NCI-H446 treated with DMSO at 0.1 percent for 48 hours (cell line): Measurements from ENCODE around the gene KLK10.
"Not testable (repeated sequence)": the region's sequence is repeated elsewhere in the genome, so short reads cannot be mapped to it uniquely, and the experiment has no call there.

Experiments
- DNase-seq: peaks from one replicate; lab custom pipeline; 2025; lab: John Stamatoyannopoulos, UW

KLK10 gene

DNA sequence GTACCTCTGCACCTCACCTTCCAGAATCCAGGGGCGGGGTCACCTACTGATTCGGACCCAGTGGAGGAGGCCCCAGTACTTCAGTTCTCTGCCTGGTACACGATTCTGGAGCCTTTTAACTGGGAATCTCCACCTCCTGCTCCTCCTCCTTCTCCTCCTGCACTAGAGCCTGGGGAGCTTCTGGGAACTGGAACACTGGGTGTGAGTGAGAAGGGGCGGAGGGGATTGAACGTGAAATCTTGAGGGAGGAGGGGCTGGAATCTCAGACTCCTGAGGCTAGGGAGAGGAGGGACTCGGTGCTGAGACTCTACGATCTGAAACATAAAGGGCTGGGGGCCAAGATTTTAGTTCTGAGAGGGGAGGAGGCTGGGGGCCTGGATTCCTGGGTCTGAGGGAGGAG is 18.0 kb downstream of the KLK10 start, which contains the start of gene KLK8:
Gene KLK8 (minus strand): TSS at position 90 of the 400 bp plus-strand sequence. CDS start 437 bp downstream, outside the sequence.
- DNase-seq: no peak

DNA sequence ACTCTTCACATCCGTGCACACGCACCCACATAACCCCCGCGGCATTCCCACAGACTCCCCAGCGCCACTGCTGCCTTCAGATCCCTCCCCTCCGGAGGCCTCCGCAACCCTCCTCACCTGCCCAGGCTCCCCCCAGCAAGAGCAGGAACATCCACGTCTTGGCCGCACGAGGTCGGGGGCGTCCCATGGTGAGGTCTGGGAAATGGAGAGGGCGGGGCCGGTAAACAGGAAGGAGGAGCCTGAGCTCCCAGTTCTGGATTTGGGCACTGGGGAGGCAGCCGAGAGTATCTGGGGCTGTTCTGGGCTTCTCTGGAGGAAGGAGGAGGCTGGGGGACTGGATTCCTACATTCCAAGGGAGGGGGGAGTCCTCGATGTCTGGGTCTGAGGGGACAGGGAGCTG is 18.5 kb downstream of the KLK10 start:
- DNase-seq: no peak

DNA sequence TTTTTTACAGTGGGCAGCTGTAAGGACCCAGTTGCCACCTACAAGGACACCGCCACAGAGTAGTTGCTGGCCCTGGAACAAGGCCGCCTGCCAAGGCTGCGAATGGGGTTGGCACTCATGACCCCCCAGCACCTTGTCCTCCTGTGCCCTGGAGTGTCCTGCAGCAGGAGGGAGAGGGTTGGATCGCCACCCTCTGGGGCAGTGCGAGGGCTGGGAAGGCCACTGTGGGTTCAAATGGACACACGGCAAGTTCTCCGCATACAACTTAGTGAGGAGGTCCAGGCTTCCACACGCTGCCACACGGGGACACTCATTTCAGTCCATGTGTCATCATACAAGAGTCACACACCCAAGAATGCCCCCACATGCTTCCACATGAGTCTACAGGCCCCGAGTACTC is 19.1 kb downstream of the KLK10 start:
- DNase-seq: no peak

DNA sequence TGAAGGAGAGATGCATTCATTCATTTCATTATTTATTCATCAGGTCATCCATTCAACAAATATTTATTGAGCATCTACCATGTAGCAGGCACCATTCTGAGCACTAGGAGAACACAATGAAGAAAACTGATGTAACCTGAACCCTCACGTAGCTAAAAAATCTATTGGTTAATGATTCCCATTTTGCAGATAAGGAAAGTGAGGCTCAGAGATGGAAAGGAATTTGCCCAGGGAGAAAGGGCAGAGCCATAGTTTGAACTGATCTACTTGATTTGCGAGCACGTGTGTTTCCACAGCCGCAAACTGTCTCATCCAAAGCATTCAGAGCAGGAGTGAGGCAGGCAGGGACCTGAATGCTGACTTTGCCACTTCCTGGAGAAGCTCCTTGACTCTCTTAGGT is 20.8 kb downstream of the KLK10 start:
- DNase-seq: no peak

GRCh38 chr19:50998061-50998460 is 21.4 kb downstream of the KLK10 start:
- DNase-seq: no peak

- no peak for DNase-seq
These were observed 25.4 kb downstream of the KLK10 start for GRCh38 chr19:50994129-50994528.

DNA sequence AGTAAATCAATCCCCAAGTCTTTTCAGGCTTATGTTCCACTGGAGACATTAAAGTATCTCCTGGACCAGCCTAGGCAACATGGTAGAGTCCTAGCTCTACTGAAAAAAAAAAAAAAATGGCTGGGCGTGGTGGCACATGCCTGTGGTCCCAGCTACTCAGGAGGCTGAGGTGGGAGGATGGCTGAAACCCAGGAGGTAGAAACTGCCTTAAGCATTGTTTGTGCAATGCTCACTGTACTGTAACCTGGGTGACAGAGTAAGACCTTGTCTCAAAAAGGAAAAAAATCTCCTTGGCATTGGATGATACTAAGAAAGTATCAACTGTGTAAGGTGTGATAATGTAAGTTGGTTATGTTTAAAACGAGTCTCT is 26.9 kb downstream of the KLK10 start:
- no peak for DNase-seq

DNA sequence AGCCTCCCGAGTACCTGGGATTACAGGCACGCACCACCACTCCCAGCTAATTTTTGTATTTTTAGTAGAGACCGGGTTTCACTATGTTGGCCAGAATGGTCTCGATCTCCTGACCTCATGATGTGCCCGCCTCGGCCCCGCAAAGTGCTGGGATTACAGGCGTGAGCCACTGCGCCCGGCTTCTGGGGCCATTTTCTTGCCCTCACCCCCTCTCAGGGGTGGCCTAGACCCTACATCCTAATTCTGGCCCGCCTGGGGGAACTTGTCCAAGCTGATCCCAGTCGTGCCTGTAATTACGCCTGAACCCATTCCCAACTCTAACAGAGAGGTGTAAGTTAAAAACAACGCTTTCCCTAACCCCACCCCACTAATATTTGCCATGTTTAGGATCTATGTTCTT is 35.1 kb downstream of the KLK10 start:
- DNase-seq: not testable (repeated sequence)

GRCh38 chr19:50983625-50984292 is 35.8 kb downstream of the KLK10 start, which contains the start of gene KLK7:
Gene KLK7 (minus strand): TSS chr19:50983917. CDS start chr19:50982399, 1,518 bp downstream.
- no peak for DNase-seq

GRCh38 chr19:50982186-50982585 is 37.3 kb downstream of the KLK10 start:
- no peak for DNase-seq

DNA sequence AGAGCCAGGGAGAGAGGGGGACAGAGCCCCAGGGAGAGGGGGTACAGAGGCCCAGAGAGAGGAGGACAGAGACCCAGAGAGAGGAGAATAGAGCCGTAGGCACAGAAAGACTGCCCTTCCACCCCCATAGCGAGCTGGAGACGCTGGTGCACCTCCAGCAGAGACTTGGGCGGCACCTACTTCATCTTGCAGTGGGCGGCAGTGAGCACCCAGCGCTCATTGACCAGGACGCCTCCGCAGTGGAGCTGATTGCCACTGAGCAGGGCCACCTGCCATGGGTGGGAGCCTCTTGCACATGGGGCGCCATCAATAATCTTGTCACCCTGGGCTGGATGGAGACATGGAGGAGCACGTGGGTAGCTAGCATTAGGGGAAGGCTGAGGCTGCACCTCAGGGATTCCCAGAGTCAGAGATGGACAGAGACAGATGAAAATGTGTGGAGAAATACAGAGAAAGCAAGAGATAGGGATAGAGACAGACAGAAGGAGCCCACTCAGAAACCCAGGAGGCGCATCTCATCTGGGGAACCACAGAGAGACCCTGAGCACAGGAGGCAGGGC is 37.8 kb downstream of the KLK10 start:
- no peak for DNase-seq

DNA sequence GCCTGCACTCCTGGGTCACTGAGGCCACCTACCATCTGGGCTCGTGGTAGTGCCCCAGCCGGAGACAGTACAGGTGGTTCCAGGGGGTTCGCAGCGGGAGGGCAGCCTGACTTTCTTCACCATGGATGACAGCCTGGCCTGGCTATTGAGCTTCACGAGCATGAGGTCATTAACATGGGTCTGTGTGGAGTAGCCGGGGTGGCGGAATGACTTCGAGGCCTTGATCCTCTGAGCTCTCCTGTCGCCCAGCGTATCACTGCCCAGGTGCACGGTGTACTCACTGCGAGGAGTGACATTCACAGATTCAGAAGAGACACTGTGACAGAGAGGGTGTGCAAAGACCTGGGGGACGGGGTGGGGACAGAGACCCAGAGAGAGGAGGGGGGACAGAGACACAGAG is 39.3 kb downstream of the KLK10 start:
- DNase-seq: no peak

GRCh38 chr19:50979758-50980157 is 39.8 kb downstream of the KLK10 start:
- no peak for DNase-seq

- no peak for DNase-seq
These were observed 40.6 kb downstream of the KLK10 start for GRCh38 chr19:50978772-50979390.

- no peak for DNase-seq
These were observed 41.9 kb downstream of the KLK10 start for GRCh38 chr19:50977626-50978025.

DNA sequence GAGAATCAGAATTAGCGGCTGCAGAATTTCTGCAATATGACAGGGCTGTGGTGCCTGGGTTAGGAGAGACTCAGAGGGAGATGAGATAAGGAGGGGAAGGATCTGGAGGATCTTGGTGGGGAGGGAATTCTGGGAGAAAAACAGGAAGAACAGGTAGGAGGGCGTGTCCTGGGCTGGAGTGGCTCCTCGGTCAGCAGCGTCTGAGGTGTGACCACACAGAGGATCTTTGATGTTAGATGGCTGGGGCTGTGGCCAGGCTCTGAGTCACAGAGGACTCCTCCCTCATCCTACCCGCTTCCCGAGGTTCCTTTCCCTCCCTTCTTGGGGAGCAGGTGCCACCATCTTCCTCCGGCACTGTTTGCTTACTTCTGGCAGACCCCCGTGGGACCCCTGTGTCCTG is 43.7 kb downstream of the KLK10 start:
- DNase-seq: no peak

DNA sequence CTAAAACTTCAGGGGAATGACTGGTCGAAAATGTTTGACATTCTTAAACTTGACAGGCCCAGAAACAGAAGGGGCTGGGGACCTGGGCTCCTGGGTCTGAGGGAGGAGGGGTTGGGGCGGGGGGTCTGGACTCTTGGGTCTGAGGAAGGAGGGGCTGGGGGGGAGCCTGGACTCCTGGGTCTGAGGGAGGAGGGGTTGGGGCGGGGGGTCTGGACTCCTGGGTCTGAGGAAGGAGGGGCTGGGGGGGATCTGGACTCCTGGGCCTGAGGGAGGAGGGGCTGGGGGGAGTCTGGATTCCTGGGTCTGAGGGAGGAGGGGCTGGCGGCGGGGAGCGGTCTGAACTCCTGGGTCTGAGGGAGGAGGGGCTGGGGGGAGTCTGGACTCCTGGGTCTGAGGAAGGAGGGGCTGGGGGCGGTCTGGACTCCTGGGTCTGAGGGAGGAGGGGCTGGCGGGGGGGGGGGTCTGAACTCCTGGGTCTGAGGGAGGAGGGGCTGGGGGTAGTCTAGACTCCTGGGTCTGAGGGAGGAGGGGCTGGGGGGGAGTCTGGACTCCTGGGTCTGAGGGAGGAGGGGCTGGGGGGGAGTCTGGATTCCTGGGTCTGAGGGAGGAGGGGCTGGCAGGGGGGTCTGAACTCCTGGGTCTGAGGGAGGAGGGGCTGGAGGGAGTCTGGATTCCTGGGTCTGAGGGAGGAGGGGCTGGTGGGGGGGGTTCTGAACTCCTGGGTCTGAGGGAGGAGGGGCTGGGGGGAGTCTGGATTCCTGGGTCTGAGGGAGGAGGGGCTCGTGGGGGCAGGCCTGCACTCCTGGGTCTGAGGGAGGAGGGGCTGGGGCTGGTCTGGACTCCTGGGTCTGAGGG is 44.6 kb downstream of the KLK10 start:
- no peak for DNase-seq

DNA sequence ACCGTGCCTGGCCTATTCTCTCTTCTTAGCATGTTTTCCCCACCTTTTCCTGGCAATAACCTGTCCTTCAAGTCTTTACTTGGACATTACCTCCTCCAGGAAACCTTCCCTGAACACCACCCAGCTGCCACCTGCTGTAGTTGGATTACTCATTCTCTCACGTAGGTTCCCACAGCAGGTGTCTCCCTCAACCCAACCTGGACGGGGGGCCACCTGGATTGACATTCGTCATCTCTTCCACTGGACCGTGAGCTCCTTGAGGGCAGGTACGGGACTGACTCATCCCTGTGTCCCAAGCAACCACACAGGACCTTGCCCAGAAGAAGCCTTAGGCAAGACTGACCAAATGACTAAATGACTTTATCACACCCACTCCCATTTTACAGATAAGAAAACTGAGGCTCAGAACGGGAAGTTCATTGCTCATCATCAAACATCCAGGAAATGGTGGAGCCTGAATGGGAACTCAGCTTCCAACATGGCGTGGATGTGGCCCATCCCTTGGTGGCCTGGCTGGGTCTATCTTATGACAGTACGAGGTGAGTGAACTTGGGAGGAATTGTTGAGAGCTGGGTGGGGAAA is 46.6 kb downstream of the KLK10 start:
- DNase-seq: no peak

DNA sequence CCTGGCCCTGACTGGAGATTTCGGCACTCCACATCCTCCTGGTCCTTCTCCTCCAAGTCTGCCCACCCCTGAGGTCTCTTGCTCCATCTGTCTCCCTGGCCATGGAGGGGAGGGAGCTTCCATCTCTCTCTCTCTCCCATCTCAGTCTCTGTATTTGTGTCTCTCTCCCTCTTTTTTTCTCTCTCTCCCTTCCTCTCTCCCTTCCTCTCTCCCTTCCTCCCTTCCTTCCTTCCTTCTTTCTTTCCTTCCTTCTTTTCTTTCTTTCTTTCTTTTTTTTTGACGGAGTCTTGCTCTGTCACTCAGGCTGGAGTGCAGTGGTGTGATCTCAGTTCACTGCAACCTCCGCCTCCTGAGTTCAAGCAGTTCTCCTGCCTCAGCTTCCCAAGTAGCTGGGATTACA is 49.7 kb downstream of the KLK10 start:
- not testable (repeated sequence) for DNase-seq

DNA sequence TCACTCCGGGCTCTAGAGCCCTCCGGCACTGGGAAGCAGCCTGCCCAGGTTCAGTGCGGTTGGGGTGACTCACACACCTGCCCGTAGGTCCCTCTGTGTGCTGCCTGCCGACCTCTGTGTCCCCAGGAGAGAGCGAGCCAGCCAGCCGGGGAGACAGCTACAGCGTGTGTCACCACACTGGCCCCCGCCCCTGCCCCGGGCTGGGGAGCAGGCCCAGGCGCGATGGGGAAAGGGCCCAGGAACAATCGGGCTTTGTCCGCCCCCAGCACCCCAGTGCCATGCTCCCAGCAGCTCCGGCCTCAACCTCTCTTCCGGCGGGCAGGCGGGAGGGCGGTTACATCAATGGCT is 50.1 kb downstream of the KLK10 start, which contains the start of gene KLK6:
Gene KLK6 (minus strand): TSS at position 179 of the 348 bp plus-strand sequence. CDS start 1,487 bp downstream, outside the sequence.
- no peak for DNase-seq

GRCh38 chr19:50968716-50969412 is 50.6 kb downstream of the KLK10 start:
- DNase-seq: no peak
